CD4-positive, alpha-beta T cell treated with Interferon gamma for 1 hour (primary cell): ENCODE data around the gene SARDH.

Source experiments
- DNase-seq: peaks from one replicate; pipeline ENCODE4 v3.0.0-alpha.2; 2020

SARDH gene

GRCh38 chr9:133664173-133665050, 73.7 kb downstream of the SARDH start:
- no peak for DNase-seq

- no peak for DNase-seq
These were observed 76.2 kb downstream of the SARDH start for GRCh38 chr9:133661846-133662540.

GRCh38 chr9:133659516-133659915, 78.6 kb downstream of the SARDH start:
- DNase-seq, result no peak

- no peak for DNase-seq
These were observed 79.4 kb downstream of the SARDH start for GRCh38 chr9:133658442-133659431.

GRCh38 chr9:133657120-133657661, 81.0 kb downstream of the SARDH start:
- DNase-seq, result no peak

GRCh38 chr9:133656211-133657119, 81.7 kb downstream of the SARDH start:
- DNase-seq, result peak; percentile 31

- no peak for DNase-seq
These were observed 82.5 kb downstream of the SARDH start for GRCh38 chr9:133655701-133656100.

- DNase-seq, result no peak
These were observed 83.2 kb downstream of the SARDH start for GRCh38 chr9:133654736-133655657.

GRCh38 chr9:133653638-133654037, 84.5 kb downstream of the SARDH start:
- no peak for DNase-seq

- no peak for DNase-seq
These were observed 88.1 kb downstream of the SARDH start for GRCh38 chr9:133650026-133650425.

- DNase-seq, result no peak
These were observed 89.0 kb downstream of the SARDH start for GRCh38 chr9:133649194-133649593.

- no peak for DNase-seq
These were observed 90.2 kb downstream of the SARDH start for GRCh38 chr9:133647765-133648469.

GRCh38 chr9:133647148-133647547, 91.0 kb downstream of the SARDH start:
- DNase-seq, result no peak

- DNase-seq, result no peak
These were observed 93.0 kb downstream of the SARDH start for GRCh38 chr9:133645021-133645765.

GRCh38 chr9:133643978-133644760, 94.0 kb downstream of the SARDH start:
- no peak for DNase-seq

- no peak for DNase-seq
These were observed 94.8 kb downstream of the SARDH start for GRCh38 chr9:133643362-133643755.

GRCh38 chr9:133642708-133643361, 95.3 kb downstream of the SARDH start:
- DNase-seq, result no peak
